T1000 (cell line): ENCODE data around the gene TPRN.

Source experiments
- DNase-seq: peaks from one replicate; lab custom pipeline; 2025; ENCODE audit warnings: mixed read lengths; lab: John Stamatoyannopoulos, UW

Gene TPRN

GRCh38 chr9:137189297-137190295 lies 10.9 kb downstream of the TPRN start:
- no peak for DNase-seq

GRCh38 chr9:137188490-137189296 lies 11.8 kb downstream of the TPRN start, which contains the start of the genes ANAPC2 and SSNA1:
Gene ANAPC2, minus strand, starts transcription at chr9:137188560. Its CDS starts 28 bp downstream, at chr9:137188532.
Gene SSNA1, plus strand, starts transcription at chr9:137188676. Its CDS starts 51 bp downstream, at chr9:137188727.
- peak; percentile 88 for DNase-seq

- DNase-seq = no peak
Measured at GRCh38 chr9:137188086-137188489, 12.5 kb downstream of the TPRN start.

- no peak for DNase-seq
Measured at GRCh38 chr9:137187386-137187785, 13.2 kb downstream of the TPRN start.

- DNase-seq = no peak
Measured at GRCh38 chr9:137186385-137186784, 14.2 kb downstream of the TPRN start.

- DNase-seq = no peak
Measured at GRCh38 chr9:137185921-137186320, 14.6 kb downstream of the TPRN start.

- no peak for DNase-seq
Measured at GRCh38 chr9:137184881-137185660, 15.5 kb downstream of the TPRN start.

- no peak for DNase-seq
Measured at GRCh38 chr9:137183980-137184595, 16.5 kb downstream of the TPRN start.

- no peak for DNase-seq
Measured at GRCh38 chr9:137182836-137183235, 17.7 kb downstream of the TPRN start.

GRCh38 chr9:137181680-137182079 lies 18.9 kb downstream of the TPRN start:
- DNase-seq = no peak

GRCh38 chr9:137180491-137180890 lies 20.1 kb downstream of the TPRN start:
- DNase-seq = no peak

- no peak for DNase-seq
Measured at GRCh38 chr9:137179761-137180160, 20.8 kb downstream of the TPRN start.

GRCh38 chr9:137178939-137179630 lies 21.5 kb downstream of the TPRN start:
- no peak for DNase-seq

- DNase-seq = no peak
Measured at GRCh38 chr9:137178201-137178938, 22.2 kb downstream of the TPRN start.

GRCh38 chr9:137176302-137177182 lies 24.0 kb downstream of the TPRN start:
- no peak for DNase-seq

GRCh38 chr9:137175345-137175961 lies 25.1 kb downstream of the TPRN start:
- no peak for DNase-seq

GRCh38 chr9:137174722-137175293 lies 25.7 kb downstream of the TPRN start:
- no peak for DNase-seq
